OCI-LY1 (cell line): ENCODE measurements around the gene AATK.

Experiments
- CTCF ChIP-seq: fragments of 200-600 bp; sonication (generic), shearing (Covaris generic); IDR thresholded peaks from 2 replicates; pipeline ENCODE4 v1.5.1; 2017; ENCODE audit warnings: mild to moderate bottlenecking, antibody characterized with exemption, low read length, moderate library complexity, mixed read lengths
- EZH2 ChIP-seq: fragments of 200-600 bp; sonication (generic), shearing (Covaris generic); IDR thresholded peaks from 2 replicates; pipeline ENCODE4 v1.8.0; 2017; ENCODE audit warnings: borderline replicate concordance, mixed run types, mild to moderate bottlenecking, antibody characterized with exemption, low read length, moderate library complexity, mixed read lengths

GRCh38 chr17:81083125-81083765 is 82.8 kb downstream of the AATK start:
- TF ChIP-seq EZH2 (no peak), CTCF (no peak)
